DMS53 treated with DMSO at 0.1 percent for 48 hours (cell line): ENCODE measurements around the gene LGR4.
"Not testable (repeated sequence)": the region's sequence is repeated elsewhere in the genome, so short reads cannot be mapped to it uniquely, and the experiment has no call there.

Experiments used
- DNase-seq: peaks from one replicate; lab custom pipeline; 2025; ENCODE audit not compliant: unreplicated experiment; lab: John Stamatoyannopoulos, UW

Gene LGR4

DNA sequence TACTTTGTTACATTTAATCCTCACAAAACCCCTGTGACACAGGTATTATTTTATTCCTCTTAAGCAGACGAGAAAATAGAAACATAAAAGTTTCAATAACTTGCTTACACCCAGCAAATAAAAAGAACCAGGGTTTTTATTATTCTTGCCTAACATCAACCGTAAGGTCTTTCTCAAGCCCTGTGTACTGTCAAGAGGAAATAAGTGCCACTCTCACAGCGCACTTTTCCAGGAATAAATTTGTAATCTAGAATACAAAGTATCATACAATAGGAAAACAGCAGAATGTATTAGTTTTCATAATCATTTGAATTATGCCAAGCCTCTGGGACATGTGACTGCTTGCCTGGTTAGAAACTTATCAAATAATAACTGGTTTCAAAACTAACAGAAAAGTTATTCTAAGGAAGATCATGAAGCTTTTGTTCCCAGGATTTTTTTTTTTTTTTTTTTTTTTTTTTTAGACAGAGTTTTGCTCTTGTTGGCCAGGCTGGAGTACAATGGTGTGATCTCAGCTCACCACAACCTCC is 117.0 kb downstream of the LGR4 start:
- no peak for DNase-seq

DNA sequence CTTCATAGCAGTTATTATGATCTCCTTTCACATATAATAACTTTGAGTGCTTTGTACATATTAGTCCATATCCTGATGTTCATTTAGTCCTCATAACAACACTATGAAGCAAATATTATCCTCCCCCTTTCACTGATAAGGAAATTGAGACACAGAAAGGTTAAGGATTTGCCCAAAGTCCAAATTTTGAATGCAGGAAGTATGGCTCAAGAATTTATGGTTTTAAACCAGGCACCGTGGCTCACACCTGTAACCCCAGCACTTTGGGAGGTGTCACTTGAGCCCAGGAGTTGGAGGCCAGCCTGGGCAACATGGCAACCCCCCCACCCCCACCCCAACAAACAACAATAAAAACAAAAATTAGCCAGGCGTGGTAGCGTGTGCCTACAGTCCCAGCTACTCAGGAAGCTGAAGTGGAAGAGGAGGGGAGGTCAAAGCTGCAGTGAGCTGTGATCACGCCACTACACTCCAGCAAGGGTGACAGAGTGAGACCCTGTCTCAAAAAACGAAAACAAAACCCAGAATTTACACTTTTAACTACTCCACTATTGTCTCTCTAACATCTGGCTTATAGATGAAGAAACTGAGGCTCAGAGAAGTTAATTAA is 118.1 kb downstream of the LGR4 start:
- no peak for DNase-seq

DNA sequence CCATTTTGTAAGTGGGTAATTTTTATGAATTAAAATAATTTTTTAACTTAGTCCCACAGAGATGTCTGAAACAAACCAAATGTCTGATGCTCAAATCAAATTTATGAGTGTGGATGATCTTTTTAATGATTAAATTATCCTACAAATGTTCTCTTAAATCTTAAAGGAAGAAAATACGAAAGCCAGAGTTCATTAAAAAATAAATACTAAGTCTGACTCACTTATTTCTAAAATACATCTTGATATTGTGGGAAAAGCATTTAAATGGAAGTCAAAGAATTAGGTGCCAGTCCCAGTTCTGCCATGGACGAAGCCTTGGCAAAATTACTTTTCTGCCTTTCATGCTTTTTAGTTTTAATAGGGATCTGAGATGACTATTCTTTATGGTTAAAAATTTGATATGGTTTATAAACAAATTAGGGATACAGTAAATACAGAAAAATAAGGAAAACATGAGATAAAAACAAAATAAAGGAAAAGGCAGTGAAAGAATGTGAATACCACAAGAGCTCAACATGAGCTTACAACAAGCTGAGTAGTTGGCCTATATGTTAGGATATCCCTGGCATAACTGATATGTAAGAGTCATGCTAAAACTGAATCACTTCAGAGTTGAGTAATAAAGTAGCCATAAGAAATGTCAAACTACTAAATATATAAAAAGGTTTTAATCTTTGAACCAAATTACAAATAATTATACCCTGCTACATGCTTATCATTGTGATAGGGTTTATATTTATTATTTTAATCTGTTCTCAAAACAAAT is 118.8 kb downstream of the LGR4 start:
- no peak for DNase-seq

DNA sequence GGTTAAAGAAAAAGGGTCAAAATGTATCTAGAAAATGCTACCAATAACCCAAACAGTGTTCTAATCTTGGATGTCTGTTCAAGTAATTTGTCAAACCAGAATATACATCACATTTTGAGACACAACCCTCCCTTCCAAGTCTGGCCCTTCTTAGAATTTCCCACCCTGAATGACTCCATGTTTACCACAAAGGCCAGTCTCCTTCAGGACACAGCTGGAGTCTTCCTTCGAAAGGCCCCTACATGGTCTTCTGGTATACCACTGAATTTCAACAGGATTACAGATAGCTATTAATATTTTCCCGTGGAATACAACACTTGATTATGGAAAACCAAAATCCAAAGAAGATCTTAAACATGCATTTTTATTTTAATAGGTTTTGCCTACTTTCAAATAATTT is 119.8 kb downstream of the LGR4 start:
- DNase-seq, result no peak

DNA sequence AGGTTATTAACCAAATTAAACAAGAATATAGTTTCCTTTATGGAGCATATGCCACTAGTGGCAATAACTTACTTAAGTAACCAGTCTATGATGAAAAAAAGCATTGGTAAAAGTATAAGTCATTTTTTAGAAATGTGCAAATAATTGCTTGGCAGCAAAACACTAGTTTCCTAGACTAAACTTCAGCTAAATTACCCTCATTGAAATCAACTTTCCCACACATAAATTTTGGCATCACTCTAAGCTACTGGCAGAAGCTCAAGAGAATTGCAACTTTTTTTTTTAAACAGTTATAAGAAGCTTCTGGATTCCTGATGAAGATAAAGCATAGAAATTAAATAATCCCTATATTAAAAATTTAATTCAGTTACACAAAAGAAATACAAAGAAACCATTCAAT is 122.1 kb downstream of the LGR4 start:
- no peak for DNase-seq

DNA sequence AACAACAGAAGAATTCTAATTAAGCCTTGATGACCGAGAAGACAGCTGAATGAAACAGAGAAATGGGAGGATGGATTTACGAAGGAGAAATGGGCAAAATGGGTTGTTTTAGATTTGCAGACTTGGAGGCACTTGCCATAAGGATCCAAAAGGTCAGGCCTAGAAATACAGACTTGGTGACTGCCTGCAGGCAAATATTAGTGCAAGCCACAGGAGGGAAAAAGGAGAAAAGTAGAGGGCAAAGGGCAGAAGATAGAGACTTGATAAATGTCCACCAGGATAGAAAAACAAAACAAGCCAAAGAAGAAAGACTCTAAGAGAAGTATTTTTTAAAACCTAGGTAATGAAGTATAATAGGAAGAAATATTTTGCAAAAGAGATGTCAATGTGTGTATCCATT is 122.7 kb downstream of the LGR4 start:
- no peak for DNase-seq

DNA sequence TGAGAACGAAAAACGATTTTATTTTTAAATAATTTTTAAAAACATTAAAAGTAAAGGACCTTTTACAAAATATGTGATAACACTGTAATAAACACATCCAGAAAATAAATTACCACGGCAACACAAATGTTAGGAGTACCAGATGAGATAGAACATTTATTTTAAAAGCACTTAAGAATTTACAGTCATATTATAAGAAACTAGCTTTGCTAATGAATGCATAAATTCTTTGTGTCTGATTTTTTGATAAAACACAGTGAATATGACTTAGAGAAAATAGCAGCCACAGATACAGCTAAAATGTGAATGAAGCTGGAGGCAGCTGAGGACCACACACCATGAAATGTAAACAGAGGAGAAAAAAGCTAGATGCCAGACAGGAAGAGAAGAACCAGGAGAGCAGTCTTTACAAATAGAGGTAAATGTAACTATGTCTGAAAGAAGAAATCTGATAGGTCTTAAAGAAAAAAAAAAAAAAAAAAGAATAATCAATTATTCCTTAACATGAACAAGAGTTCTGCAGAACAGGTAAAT is 124.2 kb downstream of the LGR4 start:
- peak; percentile 79 for DNase-seq

DNA sequence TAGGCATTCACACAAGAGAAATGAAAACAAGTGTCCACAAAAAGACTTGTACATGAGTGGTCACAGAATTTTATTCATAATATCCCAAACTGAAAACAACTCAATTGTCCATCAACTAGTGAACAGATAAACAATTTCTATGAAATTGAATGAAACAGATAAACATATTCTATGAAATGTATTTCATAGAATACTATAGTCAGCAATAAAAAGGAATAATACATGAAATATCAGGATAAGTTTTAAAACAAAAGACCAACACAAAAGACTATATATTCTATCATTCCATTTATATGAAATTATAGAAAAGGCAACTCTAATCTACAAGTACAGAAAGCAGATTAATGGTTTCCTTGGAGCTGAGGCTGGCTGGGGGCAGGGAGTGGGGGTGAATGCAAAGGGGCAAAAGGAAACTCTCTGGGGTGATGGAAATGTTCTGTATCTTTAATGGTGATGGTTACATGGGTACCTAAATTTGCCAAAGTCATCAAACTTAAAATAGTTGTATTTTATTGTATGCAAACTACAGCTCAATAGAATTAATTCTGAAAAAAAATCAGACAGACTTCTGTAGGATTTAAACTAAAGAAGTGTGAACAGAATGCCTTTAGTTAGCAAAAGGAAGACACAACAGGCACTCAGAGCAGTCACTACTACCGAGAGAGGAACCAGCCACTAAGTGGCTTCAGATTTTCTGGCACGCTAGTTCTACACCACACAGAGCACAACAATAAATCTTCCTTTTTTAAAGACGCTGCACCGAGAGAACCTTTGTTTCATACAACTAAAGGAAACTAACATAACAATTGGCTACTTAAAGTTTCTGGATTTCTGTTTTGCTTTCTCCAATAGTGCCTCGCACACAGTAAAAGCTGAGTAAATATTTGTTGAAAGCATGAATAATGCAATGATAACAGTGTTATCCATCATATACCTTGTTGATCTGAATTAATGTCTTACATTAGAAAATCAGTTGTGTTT is 124.9 kb downstream of the LGR4 start:
- DNase-seq, result peak; percentile 80

DNA sequence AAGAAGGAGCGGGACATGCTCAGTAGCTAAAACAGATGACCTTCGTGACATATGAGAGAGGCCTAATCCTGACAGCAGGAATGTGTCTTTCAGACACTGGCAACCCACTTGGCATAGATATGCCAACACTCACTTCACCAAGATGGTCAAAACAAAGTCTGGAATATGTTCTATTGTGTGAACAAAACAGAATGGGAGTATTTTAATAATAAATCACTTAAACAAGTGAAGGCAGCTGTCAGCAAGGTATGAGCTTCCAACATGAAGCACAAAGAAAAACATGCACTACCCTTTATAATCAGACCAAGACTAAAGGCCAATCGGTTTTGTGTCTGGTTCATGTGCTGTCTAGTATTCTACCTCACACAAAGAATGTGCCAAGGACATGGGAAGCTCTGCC is 132.6 kb downstream of the LGR4 start:
- no peak for DNase-seq

DNA sequence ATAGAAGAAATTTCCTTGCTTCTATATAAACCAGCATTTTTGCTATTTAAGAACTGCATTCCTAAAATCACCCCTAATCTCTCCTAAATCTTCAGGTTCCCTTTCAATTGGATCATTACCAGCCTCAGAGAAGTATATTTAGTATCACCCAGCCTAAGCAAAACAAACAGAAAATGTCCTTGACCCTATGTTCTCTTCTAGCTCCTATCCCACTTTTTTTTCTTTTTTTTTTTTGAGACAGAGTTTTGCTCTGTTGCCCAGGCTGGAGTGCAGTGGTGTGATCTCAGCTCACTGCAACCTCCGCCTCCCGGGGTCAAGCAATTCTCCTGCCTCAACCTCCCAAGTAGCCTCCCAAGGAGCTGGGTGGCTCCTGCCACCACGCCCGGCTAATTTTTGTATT is 137.8 kb downstream of the LGR4 start:
- DNase-seq, result not testable (repeated sequence)

DNA sequence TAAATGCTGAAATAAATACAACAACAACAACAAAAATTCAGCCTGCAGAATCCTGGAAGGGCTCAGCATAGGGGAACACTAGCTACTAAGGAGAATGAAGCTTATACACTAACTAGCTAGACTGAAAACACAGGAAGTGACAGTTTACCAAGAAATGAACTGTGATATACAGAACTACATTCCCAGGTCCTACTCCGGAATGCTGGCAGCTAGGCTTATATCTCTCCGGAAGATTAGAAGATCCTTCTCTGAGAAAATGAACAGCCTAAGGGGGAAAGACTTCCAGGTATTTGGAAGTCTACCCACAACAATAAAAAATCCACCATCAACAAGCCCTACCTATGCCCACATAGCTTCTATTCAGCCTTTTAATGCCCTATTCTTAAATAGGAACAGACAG is 140.6 kb downstream of the LGR4 start:
- DNase-seq, result no peak

DNA sequence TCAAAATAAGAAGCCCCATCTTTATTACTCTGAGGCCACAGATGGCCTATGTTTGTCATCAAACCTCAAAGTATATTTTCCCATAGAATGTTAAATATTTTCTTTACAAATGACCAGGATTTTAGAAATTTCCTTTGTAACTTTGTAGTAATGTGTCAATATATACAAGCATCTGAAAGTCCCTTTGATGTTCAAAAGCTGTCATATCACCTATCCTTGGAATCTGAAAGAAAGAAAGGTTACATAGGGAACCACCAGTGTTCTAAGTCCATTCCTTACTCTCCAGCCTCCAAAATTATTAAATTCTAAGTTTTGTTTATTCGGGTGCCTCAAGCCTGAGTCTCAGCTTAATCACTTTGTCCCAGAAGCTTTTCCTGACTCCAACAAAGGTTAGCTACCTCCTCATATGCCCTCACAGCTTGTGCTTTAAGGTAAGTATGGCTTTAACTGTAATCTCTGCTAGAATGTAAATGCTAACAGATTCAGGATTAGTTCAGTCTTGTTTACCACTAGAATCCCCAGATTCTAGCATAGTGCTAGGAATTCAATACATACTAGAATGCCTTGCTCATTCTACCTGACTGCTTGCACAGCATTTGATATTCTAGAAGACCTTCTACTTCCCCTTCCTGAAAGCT is 141.8 kb downstream of the LGR4 start:
- DNase-seq, result no peak

DNA sequence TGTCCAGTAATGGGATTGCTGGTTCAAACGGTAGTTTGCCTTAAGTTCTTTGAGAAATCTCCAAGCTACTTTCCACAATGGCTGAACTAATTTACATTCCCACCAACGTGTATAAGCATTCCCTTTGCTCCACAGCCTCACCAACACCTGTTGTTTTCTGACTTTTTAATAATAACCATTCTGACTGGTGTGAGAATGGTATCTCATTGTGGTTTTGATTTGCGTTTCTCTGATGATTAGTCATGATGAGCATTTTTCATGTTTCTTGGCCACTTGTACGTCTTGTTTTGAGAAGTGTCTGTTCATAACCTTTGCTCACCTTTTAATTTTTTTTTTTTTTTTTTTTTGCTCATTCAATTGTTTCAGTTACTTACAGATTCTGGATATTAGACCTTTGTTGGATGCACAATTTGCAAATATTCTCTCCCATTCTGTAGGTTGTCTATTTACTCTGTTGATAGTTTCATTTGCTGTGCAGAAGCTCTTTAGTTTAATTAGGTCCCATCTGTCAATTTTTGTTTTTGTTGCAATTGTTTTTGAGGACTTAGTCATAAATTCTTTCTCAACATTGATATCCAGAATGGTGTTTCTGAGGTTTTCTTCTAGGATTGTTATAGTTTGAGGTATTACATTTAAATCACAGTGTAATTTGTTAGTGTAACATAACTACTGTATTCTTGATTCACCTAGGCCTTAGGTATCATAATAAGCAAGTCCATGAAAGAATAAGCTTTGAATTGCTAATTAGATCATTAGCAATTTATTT is 142.5 kb downstream of the LGR4 start:
- no peak for DNase-seq

DNA sequence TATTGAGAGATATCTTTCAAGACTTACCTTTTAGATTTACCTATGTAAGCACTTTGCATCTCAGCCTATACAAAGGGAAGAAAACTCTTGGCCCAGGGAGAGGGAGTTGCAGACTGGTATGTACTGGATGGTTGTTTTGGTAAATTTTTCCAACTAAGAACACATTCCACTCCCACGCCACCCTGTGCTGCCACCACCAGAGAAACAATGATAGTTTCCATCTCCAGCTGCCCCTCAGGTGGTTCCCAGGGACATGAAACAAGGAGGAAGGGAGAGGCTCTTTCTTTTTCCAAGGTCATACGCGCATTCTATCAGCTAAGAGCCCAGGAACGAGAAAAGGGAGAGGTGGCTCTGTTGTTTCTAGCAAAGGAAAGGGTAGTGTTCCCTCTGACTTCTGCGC is 144.0 kb downstream of the LGR4 start:
- no peak for DNase-seq

DNA sequence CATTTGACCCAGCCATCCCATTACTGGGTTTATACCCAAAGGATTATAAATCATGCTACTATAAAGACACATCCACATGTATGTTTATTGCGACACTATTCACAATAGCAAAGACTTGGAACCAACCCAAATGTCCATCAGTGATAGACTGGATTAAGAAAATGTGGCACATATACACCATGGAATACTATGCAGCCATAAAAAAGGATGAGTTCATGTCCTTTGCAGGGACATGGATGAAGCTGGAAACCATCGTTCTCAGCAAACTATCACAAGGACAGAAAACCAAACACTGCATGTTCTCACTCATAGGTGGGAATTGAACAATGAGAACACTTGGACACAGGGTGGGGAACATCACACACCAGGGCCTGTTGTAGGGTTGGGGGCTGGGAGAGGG is 145.5 kb downstream of the LGR4 start:
- not testable (repeated sequence) for DNase-seq

DNA sequence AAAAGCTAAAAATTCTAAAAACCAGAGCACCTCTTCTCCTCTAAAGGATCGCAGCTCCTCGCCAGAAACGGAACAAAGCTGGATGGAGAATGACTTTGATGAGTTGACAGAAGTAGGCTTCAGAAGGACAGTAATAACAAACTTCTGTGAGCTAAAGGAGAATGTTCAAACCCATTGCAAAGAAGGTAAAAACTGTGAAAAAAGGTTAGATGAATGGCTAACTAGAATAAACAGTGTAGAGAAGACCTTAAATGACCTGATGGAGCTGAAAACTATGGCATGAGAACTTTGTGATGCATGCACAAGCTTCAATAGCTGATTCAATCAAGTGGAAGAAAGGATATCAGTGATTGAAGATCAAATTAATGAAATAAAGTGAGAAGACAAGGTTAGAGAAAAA is 150.4 kb downstream of the LGR4 start:
- not testable (repeated sequence) for DNase-seq

DNA sequence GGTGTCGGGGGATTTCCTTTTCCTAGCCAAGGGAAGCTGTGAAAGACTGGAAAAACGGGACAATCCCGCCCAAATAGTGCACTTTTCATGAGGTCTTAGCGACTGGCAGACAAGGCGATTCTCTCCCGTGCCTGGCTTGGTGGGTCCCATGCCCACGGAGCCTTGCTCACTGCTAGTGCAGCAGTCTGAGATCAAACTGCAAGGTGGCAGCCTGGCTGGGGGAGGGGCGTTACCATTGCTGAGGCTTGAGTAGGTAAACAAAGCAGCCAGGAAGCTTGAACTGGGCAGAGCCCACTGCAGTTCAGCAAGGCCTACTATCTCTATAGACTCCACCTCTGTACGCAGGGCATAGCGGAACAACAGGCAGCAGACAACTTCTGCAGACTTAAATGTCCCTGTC is 151.2 kb downstream of the LGR4 start:
- DNase-seq, result not testable (repeated sequence)

DNA sequence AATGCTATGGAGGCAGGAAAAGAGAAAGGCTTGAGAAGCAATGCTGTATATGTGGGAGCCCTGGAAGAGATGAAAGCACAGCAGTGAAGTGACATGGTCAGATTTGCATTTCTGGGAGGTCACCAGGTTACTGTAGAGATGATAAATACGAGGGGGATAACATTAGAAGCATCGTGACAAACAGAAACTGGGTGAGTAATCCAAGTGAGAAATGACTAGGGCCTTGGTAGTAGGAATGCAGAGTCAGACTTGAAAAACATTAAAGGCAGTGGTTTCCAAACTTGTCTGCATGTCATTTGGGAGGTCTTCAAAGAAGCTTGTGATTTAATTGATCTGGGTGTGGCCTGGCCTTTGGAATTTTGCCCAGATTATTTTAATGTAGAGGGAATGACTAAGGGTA is 153.5 kb downstream of the LGR4 start:
- DNase-seq, result no peak

DNA sequence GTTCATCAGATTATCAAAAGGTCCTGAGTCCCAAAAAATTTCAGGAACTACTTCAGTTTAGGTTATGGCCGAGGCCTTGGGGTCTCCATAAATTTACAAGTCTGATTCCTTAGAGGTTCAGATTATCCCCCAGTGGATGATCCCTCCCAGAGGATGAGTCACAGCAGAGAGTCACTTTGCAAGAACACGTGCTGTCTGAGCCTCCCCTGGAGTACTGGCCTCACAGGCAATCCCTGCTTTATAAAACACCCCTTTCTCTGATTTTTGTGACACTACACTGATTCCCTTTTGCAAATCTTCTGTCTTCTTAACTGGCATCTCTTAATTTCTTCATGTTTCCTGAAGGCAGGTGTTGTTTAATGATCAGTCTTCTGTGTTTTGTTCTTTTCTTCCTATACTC is 154.8 kb downstream of the LGR4 start:
- DNase-seq, result no peak
